Type B pancreatic cell (in vitro differentiated cells): ENCODE measurements around the gene MUC20. TPM values are rescaled to one million over a fixed set of nuclear protein-coding genes. Genes with fewer than 3 reads are reported as not detected.
"Not testable (repeated sequence)": the region's sequence is repeated elsewhere in the genome, so short reads cannot be mapped to it uniquely, and the experiment has no call there.

Experiments used
- DNase-seq: peaks from one replicate; pipeline ENCODE4 v3.0.0; 2021; ENCODE audit warnings: mixed read lengths; ENCODE audit not compliant: unreplicated experiment; ENCODE audit errors: extremely low spot score
- H3K27ac Mint-ChIP-seq: 2 replicates; pipeline ENCODE4 v1.8.0; 2021; ENCODE audit warnings: mild to moderate bottlenecking, mixed read lengths
- H3K27me3 Mint-ChIP-seq: 2 replicates; pipeline ENCODE4 v1.8.0; 2021; ENCODE audit warnings: mixed read lengths
- H3K36me3 Mint-ChIP-seq: 2 replicates; pipeline ENCODE4 v1.8.0; 2021; ENCODE audit warnings: mixed read lengths
- H3K4me1 Mint-ChIP-seq: one replicate; pipeline ENCODE4 v1.8.0; 2021; ENCODE audit warnings: mixed read lengths; ENCODE audit not compliant: unreplicated experiment
- H3K4me3 Mint-ChIP-seq: 2 replicates; pipeline ENCODE4 v1.8.0; 2021; ENCODE audit warnings: mild to moderate bottlenecking, mixed read lengths
- H3K9me3 Mint-ChIP-seq: 2 replicates; pipeline ENCODE4 v1.8.0; 2021; ENCODE audit warnings: mixed read lengths
- total RNA-seq: library from RNA; stranded (reverse); gene quantifications from 2 replicates; pipeline ENCODE4 v1.2.1, GENCODE V29; 2021; ENCODE audit warnings: low replicate concordance
- TF ChIP-seq, protein P1 (sequence below): fragments of 200-600 bp; sonication (generic); conservative IDR thresholded peaks from 2 replicates; pipeline ENCODE4 v1.5.0; 2021; ENCODE audit warnings: antibody characterized with exemption, mild to moderate bottlenecking

Gene MUC20
- total RNA-seq, 1 donor from 2014 or later = 20.0 TPM

DNA sequence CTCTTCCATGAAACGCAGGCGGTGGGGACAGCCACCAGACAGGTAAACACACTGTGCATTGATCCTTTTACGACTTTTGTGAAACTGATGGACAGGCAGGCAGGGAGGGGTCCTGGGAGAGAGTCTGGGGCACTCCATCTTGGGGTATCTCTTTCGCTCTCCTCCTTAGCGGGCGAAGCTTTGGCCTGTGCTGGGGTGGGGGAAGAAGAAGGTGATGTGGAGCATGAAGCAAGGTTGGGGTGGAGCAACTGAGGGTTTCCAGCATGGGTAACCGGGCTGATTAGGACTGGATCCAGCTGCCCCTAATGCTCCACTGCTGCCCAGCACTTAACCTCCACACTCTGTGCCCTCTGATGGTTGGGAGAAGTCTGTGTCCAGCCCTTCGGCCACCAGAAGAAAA lies 25.6 kb downstream of the MUC20 start:
- TF ChIP-seq, protein P1, sequence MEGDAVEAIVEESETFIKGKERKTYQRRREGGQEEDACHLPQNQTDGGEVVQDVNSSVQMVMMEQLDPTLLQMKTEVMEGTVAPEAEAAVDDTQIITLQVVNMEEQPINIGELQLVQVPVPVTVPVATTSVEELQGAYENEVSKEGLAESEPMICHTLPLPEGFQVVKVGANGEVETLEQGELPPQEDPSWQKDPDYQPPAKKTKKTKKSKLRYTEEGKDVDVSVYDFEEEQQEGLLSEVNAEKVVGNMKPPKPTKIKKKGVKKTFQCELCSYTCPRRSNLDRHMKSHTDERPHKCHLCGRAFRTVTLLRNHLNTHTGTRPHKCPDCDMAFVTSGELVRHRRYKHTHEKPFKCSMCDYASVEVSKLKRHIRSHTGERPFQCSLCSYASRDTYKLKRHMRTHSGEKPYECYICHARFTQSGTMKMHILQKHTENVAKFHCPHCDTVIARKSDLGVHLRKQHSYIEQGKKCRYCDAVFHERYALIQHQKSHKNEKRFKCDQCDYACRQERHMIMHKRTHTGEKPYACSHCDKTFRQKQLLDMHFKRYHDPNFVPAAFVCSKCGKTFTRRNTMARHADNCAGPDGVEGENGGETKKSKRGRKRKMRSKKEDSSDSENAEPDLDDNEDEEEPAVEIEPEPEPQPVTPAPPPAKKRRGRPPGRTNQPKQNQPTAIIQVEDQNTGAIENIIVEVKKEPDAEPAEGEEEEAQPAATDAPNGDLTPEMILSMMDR = no peak
- DNase-seq = no peak
- H3K4me3 Mint-ChIP-seq = no peak overlapping the region
- H3K4me1 Mint-ChIP-seq = no peaks in the 10 kb centered on the region
- peaks cover 33% of the 10 kb centered on the region for H3K27me3 Mint-ChIP-seq
- H3K27ac Mint-ChIP-seq = no peak overlapping the region
- H3K9me3 Mint-ChIP-seq = no peaks in the 10 kb centered on the region
- H3K36me3 Mint-ChIP-seq = no peaks in the 10 kb centered on the region

DNA sequence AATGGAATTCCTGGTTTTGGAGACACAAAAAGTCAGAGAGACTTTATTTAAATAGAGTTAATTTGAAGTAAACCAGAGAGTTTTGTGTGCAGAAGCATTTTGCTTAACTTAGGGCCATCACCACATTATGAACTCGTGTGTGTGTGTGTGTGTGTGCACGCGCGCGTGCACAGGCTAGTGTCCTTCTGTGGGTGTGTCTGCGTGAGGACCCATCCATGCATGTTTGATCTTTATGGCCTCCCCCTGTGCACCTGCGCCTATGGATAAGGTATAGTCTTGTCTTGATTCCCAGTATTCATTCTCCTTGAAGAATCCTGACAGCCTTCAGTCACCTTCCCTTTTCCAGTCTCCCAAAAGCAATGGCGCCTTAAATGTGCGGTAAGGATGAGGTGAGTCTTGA lies 26.0 kb downstream of the MUC20 start:
- no peaks in the 10 kb centered on the region for H3K4me1 Mint-ChIP-seq

DNA sequence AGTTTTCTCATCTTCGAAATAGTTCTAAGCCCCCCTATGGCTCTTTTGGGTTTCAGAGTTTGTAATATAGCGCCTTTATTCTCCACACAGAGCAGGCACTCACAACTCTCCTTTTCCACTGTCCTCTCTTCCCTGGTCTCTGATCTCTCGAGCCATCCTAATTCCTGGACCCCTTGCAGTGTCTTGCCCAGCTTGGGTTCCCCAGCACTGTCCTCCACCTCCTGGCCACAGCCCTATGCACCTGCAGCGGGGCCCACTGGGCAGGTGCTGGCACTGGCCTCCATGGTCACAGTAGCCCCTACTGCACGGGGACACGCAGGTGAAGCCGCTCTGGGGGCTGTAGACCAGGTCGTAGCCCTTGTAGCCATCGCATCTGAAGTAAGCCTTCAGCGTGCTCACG lies 27.9 kb downstream of the MUC20 start:
- Mint-ChIP-seq H3K9me3 (no peaks in the 10 kb centered on the region), H3K27me3 (peaks cover 29% of the 10 kb centered on the region), H3K4me3 (no peak overlapping the region), H3K36me3 (no peaks in the 10 kb centered on the region), H3K27ac (no peak overlapping the region), H3K4me1 (no peaks in the 10 kb centered on the region)
- no peak for DNase-seq
- TF ChIP-seq, protein P1 = no peak

More for the DNA sequence above, 26.0 kb downstream of the MUC20 start:
- Mint-ChIP-seq H3K27me3 (peaks cover 31% of the 10 kb centered on the region), H3K27ac (no peak overlapping the region), H3K4me3 (no peak overlapping the region), H3K9me3 (no peaks in the 10 kb centered on the region), H3K36me3 (no peaks in the 10 kb centered on the region)
- no peak for DNase-seq
- TF ChIP-seq, protein P1 = no peak

DNA sequence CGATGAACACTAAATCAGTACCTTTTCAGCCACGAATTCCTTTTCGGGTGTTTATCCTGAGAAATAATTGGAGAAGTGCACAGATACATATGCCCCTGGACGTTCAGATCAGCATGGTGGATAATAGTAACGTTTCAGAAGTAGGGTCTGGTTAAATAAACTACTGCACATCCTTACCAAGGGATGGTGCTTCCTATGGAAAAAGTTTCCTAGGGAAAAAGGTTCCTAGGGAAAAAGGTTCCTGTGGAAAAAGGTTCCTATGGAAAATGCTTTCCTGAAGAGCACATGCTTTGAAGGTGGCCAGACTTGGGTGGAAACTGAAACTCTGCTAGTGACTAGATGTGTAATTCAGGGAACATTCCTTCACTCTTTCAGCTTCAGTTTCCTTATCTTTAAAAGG lies 28.3 kb downstream of the MUC20 start:
- H3K27ac Mint-ChIP-seq, H3K4me3 Mint-ChIP-seq, H3K36me3 Mint-ChIP-seq, H3K4me1 Mint-ChIP-seq, DNase-seq, H3K9me3 Mint-ChIP-seq: not testable (repeated sequence)
- H3K27me3 Mint-ChIP-seq = peaks cover 27% of the 10 kb centered on the region

DNA sequence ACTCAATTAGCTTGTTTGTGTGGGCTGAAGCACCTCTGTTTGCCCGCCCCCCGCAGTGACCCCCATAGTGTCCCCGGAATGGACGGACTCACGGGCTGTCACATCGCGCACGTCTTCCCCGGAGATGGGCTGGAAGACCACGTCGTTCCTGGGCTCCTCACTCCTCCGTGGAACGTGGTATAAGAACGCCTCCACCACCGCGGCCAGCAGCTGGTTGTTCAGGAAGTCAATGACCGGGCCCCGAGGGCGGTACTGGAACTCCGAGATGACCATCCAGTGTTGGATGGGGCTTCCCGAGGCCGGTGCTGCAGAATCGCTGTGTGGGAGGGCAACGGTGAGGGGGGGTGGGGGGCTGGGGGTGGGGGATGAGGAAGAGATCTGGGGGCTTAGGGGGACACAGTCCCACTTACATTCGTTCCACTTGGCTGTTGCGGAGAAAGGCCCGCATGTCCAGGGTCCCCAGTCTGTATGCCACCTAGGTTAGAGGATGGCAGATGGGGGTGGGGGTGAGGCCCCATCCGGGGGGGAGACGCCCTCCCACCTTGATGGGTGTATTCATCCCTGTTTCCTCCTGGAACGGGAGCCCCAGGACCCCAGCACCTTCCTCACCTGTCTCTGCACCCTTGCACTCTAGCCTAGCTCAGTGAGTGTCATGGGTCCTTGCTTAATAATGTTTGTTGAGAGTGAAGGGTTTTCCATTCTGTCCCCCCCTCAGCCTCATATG lies 30.2 kb downstream of the MUC20 start:
- Mint-ChIP-seq H3K9me3 (no peaks in the 10 kb centered on the region), H3K27me3 (peaks cover 19% of the 10 kb centered on the region), H3K4me3 (no peak overlapping the region), H3K4me1 (no peaks in the 10 kb centered on the region), H3K36me3 (no peaks in the 10 kb centered on the region), H3K27ac (no peak overlapping the region)
- TF ChIP-seq, protein P1 = no peak
- no peak for DNase-seq

DNA sequence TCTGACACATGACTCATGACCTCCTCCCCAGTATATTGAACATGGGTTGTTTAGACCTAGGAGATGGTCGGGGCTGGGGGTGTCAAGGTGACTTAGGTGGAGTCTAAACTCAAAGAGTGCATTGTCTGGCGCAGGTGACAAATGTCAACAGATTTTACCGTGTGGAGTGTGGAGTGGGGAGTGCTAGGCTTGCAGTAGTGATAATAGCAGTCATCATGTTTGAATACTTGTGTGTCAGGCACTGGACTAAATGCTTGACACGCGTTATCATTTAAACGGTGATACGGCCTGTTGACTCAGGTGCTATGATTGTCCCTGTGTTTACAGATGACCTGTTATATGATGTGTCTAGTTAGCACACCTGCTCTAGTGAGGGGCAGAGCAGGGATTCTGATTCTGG lies 30.8 kb downstream of the MUC20 start:
- H3K9me3 Mint-ChIP-seq = no peaks in the 10 kb centered on the region
- no peak overlapping the region for H3K4me3 Mint-ChIP-seq
- TF ChIP-seq, protein P1 = no peak
- H3K27me3 Mint-ChIP-seq = peaks cover 15% of the 10 kb centered on the region
- no peaks in the 10 kb centered on the region for H3K4me1 Mint-ChIP-seq
- H3K36me3 Mint-ChIP-seq = no peaks in the 10 kb centered on the region
- no peak overlapping the region for H3K27ac Mint-ChIP-seq
- no peak for DNase-seq
